ENCODE measurements around the gene SEMA3G.

SEMA3G gene

DNA sequence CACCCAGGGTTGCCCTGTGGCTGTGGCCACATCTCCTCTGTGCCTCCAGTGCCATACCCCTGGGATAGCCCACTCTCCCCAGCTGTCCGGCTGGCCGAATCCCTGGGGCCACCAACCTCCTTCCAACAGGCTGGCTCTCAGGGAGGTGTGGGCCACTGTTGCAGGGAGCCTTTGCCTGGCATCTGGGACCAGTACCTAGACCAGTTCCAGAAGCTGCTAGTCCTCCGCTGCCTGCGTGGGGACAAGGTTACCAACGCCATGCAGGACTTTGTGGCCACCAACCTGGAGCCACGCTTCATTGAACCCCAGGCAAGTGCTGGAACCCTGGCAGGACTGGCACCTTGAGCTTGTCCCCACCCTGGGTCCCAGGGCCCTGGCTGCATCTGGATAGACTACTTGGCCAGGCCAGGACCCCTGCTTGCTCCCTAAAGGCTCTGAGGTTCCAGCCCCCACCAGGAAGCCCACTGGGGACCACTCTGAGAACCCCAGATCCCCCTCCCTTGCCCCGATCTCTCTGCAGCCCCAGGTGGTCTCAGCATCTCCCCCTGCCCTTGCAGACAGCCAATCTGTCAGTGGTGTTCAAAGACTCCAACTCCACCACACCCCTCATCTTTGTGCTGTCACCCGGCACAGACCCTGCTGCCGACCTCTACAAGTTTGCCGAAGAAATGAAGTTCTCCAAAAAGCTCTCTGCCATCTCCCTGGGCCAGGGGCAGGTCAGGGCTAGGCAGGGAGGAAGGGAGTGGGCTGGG is 50.0 kb downstream of the SEMA3G start:
- no peak for DNase-seq

DNA sequence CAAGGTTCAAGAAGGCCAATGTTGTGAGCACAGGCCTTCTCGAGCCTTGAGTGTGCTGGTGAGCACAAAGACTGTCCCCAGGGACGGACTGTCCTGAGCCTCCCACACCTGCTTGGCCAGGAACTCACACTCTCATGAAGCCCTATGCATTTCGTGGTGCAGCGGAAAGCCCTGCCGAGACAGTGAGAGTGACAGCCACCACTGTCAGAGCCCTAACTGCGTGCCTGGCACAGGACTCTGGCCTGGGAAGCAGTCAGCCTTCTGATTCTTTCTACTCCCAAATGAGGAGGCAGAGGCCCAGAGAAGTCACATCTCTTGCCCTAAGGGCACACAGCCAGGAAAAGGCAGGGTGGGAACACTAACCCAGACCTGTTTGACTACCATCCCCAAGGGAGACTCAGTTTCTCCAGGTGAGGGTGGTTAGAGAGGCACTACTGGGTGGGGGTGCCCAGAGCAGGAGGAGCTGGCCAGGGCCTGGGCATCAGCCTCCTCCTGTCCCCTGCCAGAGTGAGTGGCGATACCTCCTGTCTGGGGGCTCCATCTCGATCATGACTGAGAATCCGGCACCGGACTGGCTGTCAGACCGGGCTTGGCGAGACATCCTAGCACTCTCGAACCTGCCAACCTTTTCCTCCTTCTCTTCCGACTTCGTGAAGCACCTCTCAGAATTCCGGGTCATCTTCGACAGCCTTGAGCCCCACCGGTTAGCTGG is 50.8 kb downstream of the SEMA3G start:
- DNase-seq, result no peak

DNA sequence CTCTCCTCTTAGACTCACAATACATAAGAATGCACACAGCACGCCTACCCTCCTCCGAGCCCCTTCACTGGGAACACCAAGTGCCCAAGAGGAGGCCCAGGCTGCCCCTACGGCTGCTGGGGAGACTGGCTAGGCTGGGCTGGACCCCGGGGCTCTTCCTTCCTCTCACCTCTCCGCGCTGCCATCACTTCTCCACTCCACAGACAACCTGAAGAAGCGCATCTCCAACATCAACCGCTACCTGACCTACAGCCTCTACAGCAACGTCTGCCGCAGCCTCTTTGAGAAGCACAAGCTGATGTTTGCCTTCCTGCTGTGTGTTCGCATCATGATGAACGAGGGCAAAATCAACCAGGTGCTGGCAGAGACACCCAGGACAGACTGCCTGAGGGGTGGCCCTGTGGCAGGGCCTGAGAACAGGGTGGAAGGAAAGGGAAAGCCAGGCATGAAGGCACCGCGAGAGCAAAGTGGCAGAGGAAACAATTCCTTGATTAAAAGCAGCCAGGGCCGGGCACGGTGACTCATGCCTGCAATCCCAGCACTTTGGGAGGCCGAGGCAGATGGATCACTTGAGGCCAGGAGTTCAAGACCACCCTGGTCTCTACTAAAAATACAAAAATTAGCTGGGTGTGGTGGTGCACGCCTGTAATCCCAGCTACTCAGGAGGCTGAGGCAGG is 51.6 kb downstream of the SEMA3G start:
- DNase-seq, result no peak

DNA sequence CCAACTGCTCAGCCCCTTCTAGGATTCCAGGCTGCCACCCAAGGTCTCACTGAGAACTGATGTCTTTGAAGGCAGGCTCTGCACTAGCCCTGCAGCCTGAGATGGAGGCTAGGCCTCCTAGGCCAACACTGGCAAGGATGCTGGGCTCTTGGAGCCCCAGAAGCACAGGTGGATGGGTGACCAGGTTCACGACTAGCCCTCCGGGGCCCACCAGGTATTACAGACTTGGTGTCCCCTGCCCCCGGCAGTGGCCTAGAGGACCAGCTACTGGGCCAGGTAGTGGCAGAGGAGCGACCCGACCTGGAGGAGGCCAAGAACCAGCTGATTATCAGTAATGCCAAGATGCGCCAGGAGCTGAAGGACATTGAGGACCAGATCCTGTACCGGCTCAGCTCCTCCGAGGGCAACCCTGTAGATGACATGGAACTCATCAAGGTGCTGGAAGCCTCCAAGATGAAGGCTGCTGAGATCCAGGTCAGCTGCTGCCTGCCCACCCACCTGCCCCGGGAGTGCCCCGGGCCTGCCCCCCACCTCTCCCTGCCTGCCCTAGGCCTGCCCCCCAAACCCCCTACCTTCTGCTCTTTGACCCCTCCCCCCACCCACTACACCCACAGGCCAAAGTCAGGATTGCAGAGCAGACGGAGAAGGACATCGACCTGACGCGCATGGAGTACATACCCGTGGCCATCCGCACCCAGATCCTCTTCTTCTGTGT is 52.5 kb downstream of the SEMA3G start:
- no peak for DNase-seq

DNA sequence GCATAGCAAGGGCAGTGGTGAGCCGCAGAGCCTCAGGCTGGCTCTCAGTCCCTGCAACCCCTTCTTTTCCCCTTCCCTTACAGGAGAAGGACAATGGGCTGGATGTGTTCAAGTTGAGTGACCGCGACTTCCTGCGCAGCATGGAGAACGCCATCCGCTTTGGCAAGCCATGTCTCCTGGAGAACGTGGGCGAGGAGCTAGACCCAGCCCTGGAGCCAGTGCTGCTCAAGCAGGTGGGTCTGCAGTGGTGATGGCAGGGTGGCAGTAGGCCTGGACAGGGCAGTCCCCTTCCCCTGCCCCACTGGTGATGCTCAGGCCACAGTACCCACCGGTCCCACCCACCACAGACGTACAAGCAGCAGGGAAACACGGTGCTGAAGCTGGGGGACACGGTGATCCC is 53.8 kb downstream of the SEMA3G start:
- no peak for DNase-seq

DNA sequence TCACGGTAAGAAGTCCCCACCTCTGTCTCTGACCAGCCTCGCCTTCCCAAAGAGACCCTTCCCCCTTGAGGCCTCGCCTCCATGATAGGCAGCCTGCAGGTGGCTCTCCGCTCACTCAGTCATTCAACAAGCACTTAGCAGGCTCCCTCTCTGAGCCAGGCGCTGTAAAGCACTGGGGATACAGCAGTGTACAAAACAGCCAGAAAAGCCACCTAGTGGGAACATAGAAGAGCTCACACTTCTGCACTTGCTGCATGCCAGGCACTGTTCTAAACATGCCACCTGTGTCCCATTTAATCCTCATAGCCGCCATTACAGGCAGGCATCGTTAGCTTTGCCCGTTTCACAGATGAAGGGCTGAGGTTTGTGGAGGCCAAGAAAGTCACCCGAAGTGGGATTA is 56.0 kb downstream of the SEMA3G start:
- DNase-seq, result no peak

DNA sequence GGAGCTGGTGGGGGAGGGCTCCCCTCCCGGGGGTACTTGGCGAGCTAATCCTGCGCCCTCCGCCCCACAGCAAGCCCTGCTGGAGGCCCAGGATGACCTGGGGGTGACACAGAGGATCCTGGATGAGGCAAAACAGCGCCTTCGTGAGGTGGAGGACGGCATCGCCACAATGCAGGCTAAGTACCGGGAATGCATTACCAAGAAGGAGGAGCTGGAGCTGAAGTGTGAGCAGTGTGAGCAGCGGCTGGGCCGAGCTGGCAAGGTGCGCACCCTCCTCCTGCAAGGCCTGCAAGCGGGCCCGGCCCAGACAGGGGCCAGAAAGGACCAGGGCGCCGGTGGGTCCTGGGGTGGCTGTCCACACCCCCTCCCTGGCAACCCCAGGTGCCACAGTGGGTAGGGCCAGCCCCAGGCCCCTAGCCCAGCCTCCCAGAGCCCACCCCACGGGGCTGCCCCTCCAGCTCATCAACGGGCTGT is 56.5 kb downstream of the SEMA3G start:
- no peak for DNase-seq

DNA sequence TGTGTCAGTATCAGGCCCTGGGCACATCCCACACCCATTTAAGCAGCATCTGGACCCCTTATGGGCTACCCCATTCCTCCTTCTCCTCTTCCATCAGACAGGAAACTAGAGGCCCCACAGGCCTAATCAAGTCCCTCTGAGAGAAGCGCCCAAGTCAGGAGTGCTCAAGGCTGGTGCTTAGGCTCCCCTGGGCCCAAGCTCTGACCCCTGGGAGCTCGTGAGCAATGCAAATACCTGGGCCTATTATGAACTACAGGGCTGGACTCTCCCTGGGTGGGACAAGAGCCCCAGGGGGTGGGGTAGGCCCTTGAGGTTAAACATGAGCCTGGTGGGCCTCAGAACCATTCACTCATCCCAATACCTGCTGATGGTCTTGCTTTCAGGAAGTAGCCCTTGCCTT is 57.4 kb downstream of the SEMA3G start:
- no peak for DNase-seq

DNA sequence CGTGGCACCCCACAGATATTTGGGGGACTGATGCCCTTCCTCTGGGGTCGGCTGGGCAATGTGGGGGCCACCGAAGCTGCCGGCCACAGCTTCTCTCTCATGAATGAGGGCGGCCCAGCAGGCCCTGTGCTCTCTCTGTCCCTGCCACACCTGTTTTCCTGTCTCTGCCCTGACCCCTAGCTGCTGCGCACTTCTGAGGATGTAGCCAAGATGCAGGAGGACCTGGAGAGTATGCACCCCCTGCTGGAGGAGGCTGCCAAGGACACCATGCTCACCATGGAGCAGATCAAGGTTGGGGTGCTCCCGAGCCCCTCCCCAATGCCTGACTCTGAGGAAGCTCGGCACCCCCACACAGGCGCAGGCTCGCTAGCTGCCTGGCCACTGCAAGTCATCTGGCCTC is 59.7 kb downstream of the SEMA3G start:
- DNase-seq, result no peak

DNA sequence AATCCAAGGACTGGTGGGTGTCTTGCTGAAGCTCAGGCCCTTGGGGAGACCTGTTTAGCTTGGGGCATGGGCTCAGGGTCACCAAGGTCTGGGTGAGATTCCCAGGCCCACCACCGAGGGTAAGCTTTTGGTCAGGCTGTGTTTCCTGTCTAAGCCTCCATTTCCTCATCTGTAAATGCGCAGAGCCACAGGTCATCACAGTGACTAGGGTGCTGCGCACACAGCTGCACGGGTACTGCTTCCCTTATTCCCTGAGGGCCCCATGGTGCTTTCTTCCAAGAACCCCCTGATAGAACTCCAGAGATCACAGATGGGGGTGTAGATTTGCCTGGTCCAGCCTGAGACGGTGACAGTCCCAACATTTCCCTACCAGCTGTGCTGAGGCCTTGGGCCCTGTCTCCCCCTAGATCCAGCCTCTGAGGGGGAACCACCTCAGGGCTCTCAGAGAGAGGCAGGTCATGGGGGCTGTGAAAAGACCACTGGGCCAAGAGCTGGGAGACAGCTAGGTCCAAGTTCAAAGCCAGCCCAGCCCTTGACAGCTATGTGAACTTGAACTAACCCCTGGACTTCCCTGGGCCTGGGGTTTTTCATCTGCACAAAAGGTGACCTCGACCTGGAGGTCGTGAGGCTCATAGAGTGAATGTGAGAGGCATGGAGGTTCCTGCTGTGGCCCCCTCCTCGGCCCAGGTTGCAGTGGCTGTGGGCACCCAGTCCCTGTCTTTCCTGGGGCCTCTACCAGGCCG is 60.7 kb downstream of the SEMA3G start:
- DNase-seq, result no peak

DNA sequence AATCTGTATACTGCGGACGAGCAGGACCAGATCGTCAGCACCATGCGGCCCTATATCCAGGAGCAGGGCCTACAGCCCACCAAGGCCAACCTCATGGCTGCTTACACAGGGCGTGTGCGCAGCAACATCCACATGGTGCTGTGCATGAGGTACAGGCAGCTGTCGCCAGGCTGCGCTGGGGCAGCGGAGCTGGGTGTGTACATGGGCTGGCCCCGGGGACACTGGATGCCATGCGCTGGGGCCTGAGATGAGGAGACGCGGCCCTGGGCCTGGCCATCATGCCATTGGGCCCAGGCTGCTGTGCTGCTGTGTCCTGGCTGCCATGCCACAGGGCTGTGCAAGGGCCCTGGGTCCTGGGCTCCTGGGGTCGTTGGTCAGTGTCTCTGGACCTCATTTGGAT is 61.5 kb downstream of the SEMA3G start:
- DNase-seq, result no peak

All from stimulated activated CD4-positive, alpha-beta T cell treated with anti-CD3 and anti-CD28 coated beads, Interleukin-12 subunit alpha, Interleukin-12 subunit beta, amount 100 ng/mL, for 4 hours (primary cell).